WTC11 (cell line): ENCODE results near the gene ZNF593. TPM values are rescaled to one million over a fixed set of nuclear protein-coding genes. Genes with fewer than 3 reads are reported as not detected.

ENCODE experiments used
- ATAC-seq: fragments of 200-7000 bp; cut with Tn5 transposase; 2 replicates; pipeline ENCODE4 v1.10.0; 2021; ENCODE audit warnings: mild to moderate bottlenecking, moderate library complexity
- CTCF ChIA-PET: fragments of 300-600 bp; sonication (Branson Sonifier 250); formaldehyde crosslinking; loops from one replicate; lab custom pipeline; 2021; ENCODE audit warnings: antibody characterized with exemption; lab: Charles Lee
- POLR2A ChIA-PET: fragments of 350-600 bp; sonication (Branson Sonifier 250); formaldehyde crosslinking; loops from one replicate; lab custom pipeline; 2021; ENCODE audit warnings: antibody characterized with exemption; lab: Charles Lee
- DNase-seq: peaks from one replicate; pipeline ENCODE4 v3.0.0; 2021; ENCODE audit warnings: low spot score
- H3K27ac Mint-ChIP-seq: 2 replicates; pipeline ENCODE4 v1.8.0; 2021; ENCODE audit warnings: mixed read lengths
- H3K27me3 Mint-ChIP-seq: 2 replicates; pipeline ENCODE4 v1.8.0; 2021; ENCODE audit warnings: low read depth, mild to moderate bottlenecking, moderate library complexity, mixed read lengths
- H3K36me3 Mint-ChIP-seq: 2 replicates; pipeline ENCODE4 v1.8.0; 2021; ENCODE audit warnings: mixed read lengths
- H3K4me1 Mint-ChIP-seq: 2 replicates; pipeline ENCODE4 v1.8.0; 2022; ENCODE audit warnings: mixed read lengths
- H3K4me3 Mint-ChIP-seq: 2 replicates; pipeline ENCODE4 v1.8.0; 2021; ENCODE audit warnings: mild to moderate bottlenecking, moderate library complexity, mixed read lengths
- H3K9me3 Mint-ChIP-seq: 2 replicates; pipeline ENCODE4 v1.8.0; 2021; ENCODE audit warnings: mixed read lengths
- CBFB ChIP-seq: sonication (generic); formaldehyde crosslinking; IDR thresholded peaks from 2 replicates; pipeline ENCODE4 v1.8.1; 2022; ENCODE audit warnings: mild to moderate bottlenecking, low read depth, missing genetic modification reagents
- ESRRA ChIP-seq: sonication (generic); formaldehyde crosslinking; IDR thresholded peaks from 2 replicates; pipeline ENCODE4 v1.8.1; 2022; ENCODE audit warnings: mild to moderate bottlenecking, missing genetic modification reagents, borderline replicate concordance
- GTF2I ChIP-seq: fragments of 250-450 bp; sonication (Bioruptor Pico); conservative IDR thresholded peaks from 2 replicates; pipeline ENCODE4 v1.4.0; 2021; ENCODE audit warnings: mild to moderate bottlenecking
- KAT7 ChIP-seq: sonication (generic); formaldehyde crosslinking; IDR thresholded peaks from 2 replicates; pipeline ENCODE4 v1.8.1; 2023; ENCODE audit warnings: missing genetic modification reagents, mild to moderate bottlenecking, borderline replicate concordance
- MYBL2 ChIP-seq: sonication (generic); formaldehyde crosslinking; IDR thresholded peaks from 2 replicates; pipeline ENCODE4 v1.8.1; 2023; ENCODE audit warnings: mild to moderate bottlenecking, moderate library complexity, missing genetic modification reagents
- NR1H2 ChIP-seq: sonication (generic); formaldehyde crosslinking; IDR thresholded peaks from 2 replicates; pipeline ENCODE4 v1.9.0; 2021; ENCODE audit warnings: mild to moderate bottlenecking, moderate library complexity, missing genetic modification reagents
- NR3C1 ChIP-seq: sonication (generic); formaldehyde crosslinking; conservative IDR thresholded peaks from 2 replicates; pipeline ENCODE4 v1.8.1; 2023; ENCODE audit warnings: low read depth, mild to moderate bottlenecking, missing genetic modification reagents
- SMAD3 ChIP-seq: sonication (generic); formaldehyde crosslinking; IDR thresholded peaks from 2 replicates; pipeline ENCODE4 v1.8.0; 2022; ENCODE audit warnings: missing genetic modification reagents, mild to moderate bottlenecking, borderline replicate concordance
- SMAD4 ChIP-seq: sonication (generic); formaldehyde crosslinking; IDR thresholded peaks from 2 replicates; pipeline ENCODE4 v1.8.0; 2022; ENCODE audit warnings: mild to moderate bottlenecking, missing genetic modification reagents
- SOX15 ChIP-seq: fragments of 250-450 bp; sonication (Bioruptor Pico); IDR thresholded peaks from 2 replicates; pipeline ENCODE4 v1.9.0; 2021; ENCODE audit warnings: mild to moderate bottlenecking
- ZBTB21 ChIP-seq: sonication (generic); formaldehyde crosslinking; IDR thresholded peaks from 2 replicates; pipeline ENCODE4 v1.8.1; 2023; ENCODE audit warnings: mild to moderate bottlenecking, missing genetic modification reagents, borderline replicate concordance
- ZNF121 ChIP-seq: sonication (generic); formaldehyde crosslinking; IDR thresholded peaks from 2 replicates; pipeline ENCODE4 v1.8.0; 2023; ENCODE audit warnings: missing genetic modification reagents
- ZNF232 ChIP-seq: sonication (generic); formaldehyde crosslinking; IDR thresholded peaks from 2 replicates; pipeline ENCODE4 v1.8.0; 2022; ENCODE audit warnings: mild to moderate bottlenecking, missing genetic modification reagents
- ZNF396 ChIP-seq: fragments of 250-450 bp; sonication (Bioruptor Pico); IDR thresholded peaks from 2 replicates; pipeline ENCODE4 v1.8.0; 2021; ENCODE audit warnings: mild to moderate bottlenecking, moderate library complexity, borderline replicate concordance
- total RNA-seq: library from RNA; stranded (reverse); gene quantifications from 3 replicates; pipeline ENCODE4 v1.2.3, GENCODE V29; 2021
- TF ChIP-seq, protein P1 (sequence below): fragments of 250-450 bp; sonication (Bioruptor Pico); IDR thresholded peaks from 2 replicates; pipeline ENCODE4 v1.9.0; 2021; ENCODE audit warnings: mild to moderate bottlenecking
- TF ChIP-seq, protein P2 (sequence below): sonication (generic); formaldehyde crosslinking; IDR thresholded peaks from 2 replicates; pipeline ENCODE4 v1.8.1; 2023; ENCODE audit warnings: mild to moderate bottlenecking, missing genetic modification reagents, moderate library complexity
- TF ChIP-seq, protein P3 (sequence below): sonication (generic); formaldehyde crosslinking; IDR thresholded peaks from 2 replicates; pipeline ENCODE4 v1.8.1; 2022; ENCODE audit warnings: low read depth, mild to moderate bottlenecking, moderate library complexity, missing genetic modification reagents, borderline replicate concordance
- TF ChIP-seq, protein P4 (sequence below): sonication (generic); formaldehyde crosslinking; IDR thresholded peaks from 2 replicates; pipeline ENCODE4 v1.8.1; 2023; ENCODE audit warnings: mild to moderate bottlenecking, missing genetic modification reagents, moderate library complexity
- TF ChIP-seq, protein P5 (sequence below): fragments of 250-450 bp; sonication (Bioruptor Pico); IDR thresholded peaks from 2 replicates; pipeline ENCODE4 v1.9.0; 2021; ENCODE audit warnings: mild to moderate bottlenecking, borderline replicate concordance
- TF ChIP-seq, protein P6 (sequence below): fragments of 250-450 bp; sonication (Bioruptor Pico); IDR thresholded peaks from 2 replicates; pipeline ENCODE4 v1.8.0; 2021; ENCODE audit warnings: mild to moderate bottlenecking
- TF ChIP-seq, protein P7 (sequence below): sonication (generic); formaldehyde crosslinking; IDR thresholded peaks from 2 replicates; pipeline ENCODE4 v1.8.1; 2023; ENCODE audit warnings: mild to moderate bottlenecking, missing genetic modification reagents, borderline replicate concordance

Gene ZNF593
- total RNA-seq, 1 experiment from 2014 or later, result 49.1 TPM

DNA sequence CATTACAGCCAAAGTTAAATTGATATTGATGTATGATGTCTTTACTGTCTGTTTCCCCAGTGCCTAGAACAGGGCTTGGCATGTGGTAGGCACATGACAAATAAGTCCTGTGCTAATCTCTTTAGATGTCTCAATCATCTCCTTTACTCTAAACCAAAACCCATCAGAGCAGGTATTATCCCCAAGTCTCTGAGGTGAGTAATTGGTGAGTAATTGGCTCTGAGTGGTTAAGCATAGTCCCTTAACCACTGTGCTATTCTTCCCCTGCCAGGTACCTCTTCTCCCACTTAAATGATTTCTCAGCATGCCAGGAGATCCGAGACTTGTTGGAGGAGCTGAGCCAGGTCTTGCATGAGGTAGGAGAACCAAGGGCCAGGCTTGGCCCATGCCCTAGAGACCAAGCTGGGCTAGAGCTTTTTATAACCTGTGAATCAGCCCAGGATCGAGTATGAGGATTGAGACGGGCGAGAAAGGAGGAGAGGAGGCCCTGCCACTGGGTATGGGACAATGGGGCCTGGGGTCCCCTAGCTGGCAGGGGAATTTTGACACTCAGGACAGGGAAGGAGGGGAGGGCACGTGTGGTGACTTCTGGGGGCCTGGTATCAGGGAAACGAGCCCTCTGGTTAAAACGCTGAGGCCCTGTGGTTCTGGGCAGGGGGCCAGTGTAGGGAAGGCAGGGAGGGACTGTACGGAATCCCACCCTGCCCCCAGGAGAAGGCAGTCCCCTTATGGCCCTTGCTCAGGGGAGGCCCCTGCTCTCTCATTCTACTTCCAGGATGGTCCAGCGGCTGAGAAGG is 12.1 kb downstream of the ZNF593 start (continued):
- TF ChIP-seq SMAD3 (CRISPR knock-in tag) (no peak), MYBL2 (CRISPR knock-in tag) (no peak)
- TF ChIP-seq, protein P1, sequence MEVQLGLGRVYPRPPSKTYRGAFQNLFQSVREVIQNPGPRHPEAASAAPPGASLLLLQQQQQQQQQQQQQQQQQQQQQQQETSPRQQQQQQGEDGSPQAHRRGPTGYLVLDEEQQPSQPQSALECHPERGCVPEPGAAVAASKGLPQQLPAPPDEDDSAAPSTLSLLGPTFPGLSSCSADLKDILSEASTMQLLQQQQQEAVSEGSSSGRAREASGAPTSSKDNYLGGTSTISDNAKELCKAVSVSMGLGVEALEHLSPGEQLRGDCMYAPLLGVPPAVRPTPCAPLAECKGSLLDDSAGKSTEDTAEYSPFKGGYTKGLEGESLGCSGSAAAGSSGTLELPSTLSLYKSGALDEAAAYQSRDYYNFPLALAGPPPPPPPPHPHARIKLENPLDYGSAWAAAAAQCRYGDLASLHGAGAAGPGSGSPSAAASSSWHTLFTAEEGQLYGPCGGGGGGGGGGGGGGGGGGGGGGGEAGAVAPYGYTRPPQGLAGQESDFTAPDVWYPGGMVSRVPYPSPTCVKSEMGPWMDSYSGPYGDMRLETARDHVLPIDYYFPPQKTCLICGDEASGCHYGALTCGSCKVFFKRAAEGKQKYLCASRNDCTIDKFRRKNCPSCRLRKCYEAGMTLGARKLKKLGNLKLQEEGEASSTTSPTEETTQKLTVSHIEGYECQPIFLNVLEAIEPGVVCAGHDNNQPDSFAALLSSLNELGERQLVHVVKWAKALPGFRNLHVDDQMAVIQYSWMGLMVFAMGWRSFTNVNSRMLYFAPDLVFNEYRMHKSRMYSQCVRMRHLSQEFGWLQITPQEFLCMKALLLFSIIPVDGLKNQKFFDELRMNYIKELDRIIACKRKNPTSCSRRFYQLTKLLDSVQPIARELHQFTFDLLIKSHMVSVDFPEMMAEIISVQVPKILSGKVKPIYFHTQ (CRISPR knock-in tag), result no peak

DNA sequence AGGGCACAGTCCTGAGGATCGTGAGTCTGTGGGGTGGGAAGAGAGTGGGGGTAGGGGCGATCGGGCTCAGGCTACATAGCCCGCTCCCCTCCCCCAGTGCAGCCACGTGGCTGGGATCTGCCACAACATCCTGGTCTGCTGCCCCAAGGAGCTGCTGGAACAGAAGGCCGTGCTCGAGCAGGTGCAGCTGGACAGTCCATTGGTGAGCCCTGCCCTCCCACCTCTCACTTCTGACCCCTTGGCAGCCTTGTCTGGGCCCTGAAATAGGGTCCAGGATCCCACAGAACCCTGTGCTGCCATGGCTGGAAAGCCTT is 12.6 kb downstream of the ZNF593 start:
- Mint-ChIP-seq H3K36me3 (0 out of 2 replicates have a peak, but pooled peaks cover 5% of the 10 kb centered on the region), H3K27me3 (no peaks in the 10 kb centered on the region), H3K9me3 (no peaks in the 10 kb centered on the region), H3K4me1 (peaks cover 8% of the 10 kb centered on the region), H3K27ac (no peak overlapping the region), H3K4me3 (no peak overlapping the region)
- ChIA-PET POLR2A (no interaction called here), CTCF (interaction anchor here (1.1 to 3.6 kb wide), 3 partner anchors 8 to 51 kb away, joined by 3 to 25 read pairs (median 4); partner anchors contain the start of genes CATSPER4 and ZNF593)
- no peak for DNase-seq
- no peak for ATAC-seq
- TF ChIP-seq SMAD4 (CRISPR knock-in tag) (no peak), ZNF121 (CRISPR knock-in tag) (no peak), ZNF232 (CRISPR knock-in tag) (no peak), ZBTB21 (no peak), KAT7 (CRISPR knock-in tag) (no peak), NR3C1 (CRISPR knock-in tag) (no peak), ZNF396 (CRISPR knock-in tag) (no peak), GTF2I (no peak), ESRRA (no peak), SOX15 (CRISPR knock-in tag) (no peak), CBFB (CRISPR knock-in tag) (no peak), NR1H2 (CRISPR knock-in tag) (no peak)
- TF ChIP-seq, protein P2, sequence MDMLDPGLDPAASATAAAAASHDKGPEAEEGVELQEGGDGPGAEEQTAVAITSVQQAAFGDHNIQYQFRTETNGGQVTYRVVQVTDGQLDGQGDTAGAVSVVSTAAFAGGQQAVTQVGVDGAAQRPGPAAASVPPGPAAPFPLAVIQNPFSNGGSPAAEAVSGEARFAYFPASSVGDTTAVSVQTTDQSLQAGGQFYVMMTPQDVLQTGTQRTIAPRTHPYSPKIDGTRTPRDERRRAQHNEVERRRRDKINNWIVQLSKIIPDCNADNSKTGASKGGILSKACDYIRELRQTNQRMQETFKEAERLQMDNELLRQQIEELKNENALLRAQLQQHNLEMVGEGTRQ (CRISPR knock-in tag), result no peak
- TF ChIP-seq, protein P3, sequence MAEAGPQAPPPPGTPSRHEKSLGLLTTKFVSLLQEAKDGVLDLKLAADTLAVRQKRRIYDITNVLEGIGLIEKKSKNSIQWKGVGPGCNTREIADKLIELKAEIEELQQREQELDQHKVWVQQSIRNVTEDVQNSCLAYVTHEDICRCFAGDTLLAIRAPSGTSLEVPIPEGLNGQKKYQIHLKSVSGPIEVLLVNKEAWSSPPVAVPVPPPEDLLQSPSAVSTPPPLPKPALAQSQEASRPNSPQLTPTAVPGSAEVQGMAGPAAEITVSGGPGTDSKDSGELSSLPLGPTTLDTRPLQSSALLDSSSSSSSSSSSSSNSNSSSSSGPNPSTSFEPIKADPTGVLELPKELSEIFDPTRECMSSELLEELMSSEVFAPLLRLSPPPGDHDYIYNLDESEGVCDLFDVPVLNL, result no peak
- TF ChIP-seq, protein P4, sequence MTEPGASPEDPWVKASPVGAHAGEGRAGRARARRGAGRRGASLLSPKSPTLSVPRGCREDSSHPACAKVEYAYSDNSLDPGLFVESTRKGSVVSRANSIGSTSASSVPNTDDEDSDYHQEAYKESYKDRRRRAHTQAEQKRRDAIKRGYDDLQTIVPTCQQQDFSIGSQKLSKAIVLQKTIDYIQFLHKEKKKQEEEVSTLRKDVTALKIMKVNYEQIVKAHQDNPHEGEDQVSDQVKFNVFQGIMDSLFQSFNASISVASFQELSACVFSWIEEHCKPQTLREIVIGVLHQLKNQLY, result no peak
- TF ChIP-seq, protein P5, sequence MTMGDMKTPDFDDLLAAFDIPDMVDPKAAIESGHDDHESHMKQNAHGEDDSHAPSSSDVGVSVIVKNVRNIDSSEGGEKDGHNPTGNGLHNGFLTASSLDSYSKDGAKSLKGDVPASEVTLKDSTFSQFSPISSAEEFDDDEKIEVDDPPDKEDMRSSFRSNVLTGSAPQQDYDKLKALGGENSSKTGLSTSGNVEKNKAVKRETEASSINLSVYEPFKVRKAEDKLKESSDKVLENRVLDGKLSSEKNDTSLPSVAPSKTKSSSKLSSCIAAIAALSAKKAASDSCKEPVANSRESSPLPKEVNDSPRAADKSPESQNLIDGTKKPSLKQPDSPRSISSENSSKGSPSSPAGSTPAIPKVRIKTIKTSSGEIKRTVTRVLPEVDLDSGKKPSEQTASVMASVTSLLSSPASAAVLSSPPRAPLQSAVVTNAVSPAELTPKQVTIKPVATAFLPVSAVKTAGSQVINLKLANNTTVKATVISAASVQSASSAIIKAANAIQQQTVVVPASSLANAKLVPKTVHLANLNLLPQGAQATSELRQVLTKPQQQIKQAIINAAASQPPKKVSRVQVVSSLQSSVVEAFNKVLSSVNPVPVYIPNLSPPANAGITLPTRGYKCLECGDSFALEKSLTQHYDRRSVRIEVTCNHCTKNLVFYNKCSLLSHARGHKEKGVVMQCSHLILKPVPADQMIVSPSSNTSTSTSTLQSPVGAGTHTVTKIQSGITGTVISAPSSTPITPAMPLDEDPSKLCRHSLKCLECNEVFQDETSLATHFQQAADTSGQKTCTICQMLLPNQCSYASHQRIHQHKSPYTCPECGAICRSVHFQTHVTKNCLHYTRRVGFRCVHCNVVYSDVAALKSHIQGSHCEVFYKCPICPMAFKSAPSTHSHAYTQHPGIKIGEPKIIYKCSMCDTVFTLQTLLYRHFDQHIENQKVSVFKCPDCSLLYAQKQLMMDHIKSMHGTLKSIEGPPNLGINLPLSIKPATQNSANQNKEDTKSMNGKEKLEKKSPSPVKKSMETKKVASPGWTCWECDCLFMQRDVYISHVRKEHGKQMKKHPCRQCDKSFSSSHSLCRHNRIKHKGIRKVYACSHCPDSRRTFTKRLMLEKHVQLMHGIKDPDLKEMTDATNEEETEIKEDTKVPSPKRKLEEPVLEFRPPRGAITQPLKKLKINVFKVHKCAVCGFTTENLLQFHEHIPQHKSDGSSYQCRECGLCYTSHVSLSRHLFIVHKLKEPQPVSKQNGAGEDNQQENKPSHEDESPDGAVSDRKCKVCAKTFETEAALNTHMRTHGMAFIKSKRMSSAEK, result no peak
- TF ChIP-seq, protein P6, sequence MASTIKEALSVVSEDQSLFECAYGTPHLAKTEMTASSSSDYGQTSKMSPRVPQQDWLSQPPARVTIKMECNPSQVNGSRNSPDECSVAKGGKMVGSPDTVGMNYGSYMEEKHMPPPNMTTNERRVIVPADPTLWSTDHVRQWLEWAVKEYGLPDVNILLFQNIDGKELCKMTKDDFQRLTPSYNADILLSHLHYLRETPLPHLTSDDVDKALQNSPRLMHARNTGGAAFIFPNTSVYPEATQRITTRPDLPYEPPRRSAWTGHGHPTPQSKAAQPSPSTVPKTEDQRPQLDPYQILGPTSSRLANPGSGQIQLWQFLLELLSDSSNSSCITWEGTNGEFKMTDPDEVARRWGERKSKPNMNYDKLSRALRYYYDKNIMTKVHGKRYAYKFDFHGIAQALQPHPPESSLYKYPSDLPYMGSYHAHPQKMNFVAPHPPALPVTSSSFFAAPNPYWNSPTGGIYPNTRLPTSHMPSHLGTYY (CRISPR knock-in tag), result no peak
- TF ChIP-seq, protein P7, sequence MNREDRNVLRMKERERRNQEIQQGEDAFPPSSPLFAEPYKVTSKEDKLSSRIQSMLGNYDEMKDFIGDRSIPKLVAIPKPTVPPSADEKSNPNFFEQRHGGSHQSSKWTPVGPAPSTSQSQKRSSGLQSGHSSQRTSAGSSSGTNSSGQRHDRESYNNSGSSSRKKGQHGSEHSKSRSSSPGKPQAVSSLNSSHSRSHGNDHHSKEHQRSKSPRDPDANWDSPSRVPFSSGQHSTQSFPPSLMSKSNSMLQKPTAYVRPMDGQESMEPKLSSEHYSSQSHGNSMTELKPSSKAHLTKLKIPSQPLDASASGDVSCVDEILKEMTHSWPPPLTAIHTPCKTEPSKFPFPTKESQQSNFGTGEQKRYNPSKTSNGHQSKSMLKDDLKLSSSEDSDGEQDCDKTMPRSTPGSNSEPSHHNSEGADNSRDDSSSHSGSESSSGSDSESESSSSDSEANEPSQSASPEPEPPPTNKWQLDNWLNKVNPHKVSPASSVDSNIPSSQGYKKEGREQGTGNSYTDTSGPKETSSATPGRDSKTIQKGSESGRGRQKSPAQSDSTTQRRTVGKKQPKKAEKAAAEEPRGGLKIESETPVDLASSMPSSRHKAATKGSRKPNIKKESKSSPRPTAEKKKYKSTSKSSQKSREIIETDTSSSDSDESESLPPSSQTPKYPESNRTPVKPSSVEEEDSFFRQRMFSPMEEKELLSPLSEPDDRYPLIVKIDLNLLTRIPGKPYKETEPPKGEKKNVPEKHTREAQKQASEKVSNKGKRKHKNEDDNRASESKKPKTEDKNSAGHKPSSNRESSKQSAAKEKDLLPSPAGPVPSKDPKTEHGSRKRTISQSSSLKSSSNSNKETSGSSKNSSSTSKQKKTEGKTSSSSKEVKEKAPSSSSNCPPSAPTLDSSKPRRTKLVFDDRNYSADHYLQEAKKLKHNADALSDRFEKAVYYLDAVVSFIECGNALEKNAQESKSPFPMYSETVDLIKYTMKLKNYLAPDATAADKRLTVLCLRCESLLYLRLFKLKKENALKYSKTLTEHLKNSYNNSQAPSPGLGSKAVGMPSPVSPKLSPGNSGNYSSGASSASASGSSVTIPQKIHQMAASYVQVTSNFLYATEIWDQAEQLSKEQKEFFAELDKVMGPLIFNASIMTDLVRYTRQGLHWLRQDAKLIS (CRISPR knock-in tag), result no peak
